Common myeloid progenitor, CD34-positive (primary cell): ENCODE measurements around the gene DAPL1. TPM values are rescaled to one million over a fixed set of nuclear protein-coding genes. Genes with fewer than 3 reads are reported as not detected.

ENCODE experiments used
- CTCF ChIA-PET: fragments of 350-600 bp; sonication (Branson Sonifier 250); formaldehyde crosslinking; loops from one replicate; lab custom pipeline; 2021; ENCODE audit warnings: antibody characterized with exemption; lab: Charles Lee
- POLR2A ChIA-PET: fragments of 350-600 bp; sonication (Branson Sonifier 250); formaldehyde crosslinking; loops from one replicate; lab custom pipeline; 2021; ENCODE audit warnings: antibody characterized with exemption; lab: Charles Lee
- DNase-seq, 3 donors: peaks; one replicate each; pipeline versions ENCODE4 v3.0.0 to v3.0.0-alpha.2; 2013
- H3K27ac ChIP-seq, 2 experiments: 1 replicate in 1 of 2; 2 replicates in 1 of 2; pipeline ENCODE4 v1.7.0; 2013; ENCODE audit warnings: inconsistent platforms in 2 of 2, low read length in 2 of 2, mild to moderate bottlenecking in 2 of 2, low read depth in 1 of 2, moderate library complexity in 1 of 2; ENCODE audit not compliant: severe bottlenecking in 2 of 2, insufficient read depth in 1 of 2, poor library complexity in 1 of 2
- H3K27me3 ChIP-seq, 5 experiments: replicated peaks in 2 of 5; 1 replicate in 3 of 5; 2 replicates in 2 of 5; pipeline versions ENCODE4 v1.6.1 to v1.7.0; 2013; ENCODE audit warnings: low read length in 4 of 5, mild to moderate bottlenecking in 2 of 5, moderate library complexity in 2 of 5, inconsistent platforms in 1 of 5; ENCODE audit not compliant: insufficient read depth in 5 of 5, control insufficient read depth in 4 of 5
- H3K36me3 ChIP-seq, 4 experiments: 1 replicate in 2 of 4; 2 replicates in 2 of 4; pipeline versions ENCODE4 v1.6.1 to v1.7.0; 2013; ENCODE audit warnings: low read length in 3 of 4, control low read depth in 1 of 4, mild to moderate bottlenecking in 1 of 4; ENCODE audit not compliant: control insufficient read depth in 4 of 4, insufficient read depth in 4 of 4
- H3K4me1 ChIP-seq, 4 experiments: 1 replicate in 3 of 4; 2 replicates in 1 of 4; pipeline versions ENCODE4 v1.6.1 to v1.7.1; 2013; ENCODE audit warnings: low read length in 3 of 4, mild to moderate bottlenecking in 3 of 4, control low read depth in 1 of 4, inconsistent platforms in 1 of 4, moderate library complexity in 1 of 4; ENCODE audit not compliant: control insufficient read depth in 4 of 4, insufficient read depth in 4 of 4; ENCODE audit errors: control extremely low read depth in 1 of 4
- H3K4me3 ChIP-seq, 7 experiments: 1 replicate in 4 of 7; 2 replicates in 3 of 7; pipeline versions ENCODE4 v1.5.1 to v1.7.0; 2013; ENCODE audit warnings: mild to moderate bottlenecking in 7 of 7, low read length in 6 of 7, moderate library complexity in 6 of 7, inconsistent platforms in 2 of 7, low read depth in 2 of 7, control low read depth in 1 of 7; ENCODE audit not compliant: insufficient read depth in 4 of 7, control insufficient read depth in 1 of 7; ENCODE audit errors: extremely low read depth in 1 of 7
- H3K9me3 ChIP-seq, 5 experiments: 1 replicate in 4 of 5; 2 replicates in 1 of 5; pipeline versions ENCODE4 v1.6.1 to v1.7.1; 2013; ENCODE audit warnings: low read length in 4 of 5, mild to moderate bottlenecking in 2 of 5, inconsistent platforms in 1 of 5, low read depth in 1 of 5, moderate library complexity in 1 of 5; ENCODE audit not compliant: control insufficient read depth in 4 of 5, insufficient read depth in 2 of 5; ENCODE audit errors: control extremely low read depth in 1 of 5
- whole genome bisulfite sequencing: methylation state at CpG from one replicate; pipeline ENCODE4 v1.1.5; 2013; ENCODE audit not compliant: insufficient coverage; 5-methylcytosine and 5-hydroxymethylcytosine counted together
- polyA plus RNA-seq: library from polyadenylated mRNA; unstranded; fragments of 120-200 nt; gene quantifications from one replicate; pipeline ENCODE4 v1.2.1, GENCODE V29; 2013

The DAPL1 gene, protein sequence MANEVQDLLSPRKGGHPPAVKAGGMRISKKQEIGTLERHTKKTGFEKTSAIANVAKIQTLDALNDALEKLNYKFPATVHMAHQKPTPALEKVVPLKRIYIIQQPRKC
- not detected for polyA plus RNA-seq

DNA sequence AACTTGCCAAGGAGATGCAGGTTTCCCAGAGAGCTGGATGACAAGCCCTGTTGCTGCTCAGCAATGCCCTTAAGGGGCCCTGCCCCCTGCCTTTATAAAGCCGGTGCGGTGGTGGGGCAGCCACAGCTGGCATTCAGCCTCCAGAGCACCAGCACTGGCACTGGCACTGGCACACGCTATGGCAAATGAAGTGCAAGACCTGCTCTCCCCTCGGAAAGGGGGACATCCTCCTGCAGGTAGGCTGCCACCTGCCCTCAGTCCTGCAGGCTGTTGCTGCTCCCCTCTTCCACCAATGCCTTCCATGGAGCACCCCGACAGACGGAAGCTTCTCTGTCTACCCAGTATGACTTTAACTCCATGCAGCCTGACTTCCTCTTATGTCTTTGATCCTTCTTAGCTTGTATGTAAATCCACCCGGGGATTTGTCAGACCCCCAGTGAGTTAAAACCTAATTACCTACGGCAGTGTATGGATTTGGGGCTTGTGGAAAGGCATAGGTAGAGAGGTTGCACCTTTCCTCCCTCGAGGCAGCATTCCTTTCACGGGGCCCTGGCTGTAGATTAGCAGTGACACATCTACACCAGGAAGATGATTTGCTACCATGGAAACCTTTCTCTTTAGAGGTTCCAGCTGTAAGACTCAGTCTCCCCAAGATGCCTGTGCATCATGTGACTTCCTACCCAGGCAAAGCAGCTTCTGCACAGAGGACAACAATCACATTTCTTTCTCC is at the start of gene DAPL1:
Gene DAPL1 (plus strand): TSS at position 123 of the 730 bp plus-strand sequence. CDS start 56 bp downstream, at position 179.
- 45% methylated on average over 8 of the region's 10 CpGs for WGBS
- Histone ChIP-seq H3K27me3 (peaks cover 0 to 2% (median 0%) of the 10 kb centered on the region in 5 experiments), H3K9me3 (no peaks in the 10 kb centered on the region), H3K4me1 (peaks cover 0 to 4% (median 0%) of the 10 kb centered on the region in 4 experiments), H3K4me3 (peak within 1 kb of the TSS in 4 of 7 experiments; percentile 0 to 68 (median 21)), H3K36me3 (no peaks in the 10 kb centered on the region), H3K27ac (no peak within 1 kb of the TSS)
- DNase-seq = peak in 2 of 3 donors; percentile 41 to 60
- ChIA-PET POLR2A (no interaction called here), CTCF (interaction anchor here (0.6 to 1.4 kb wide), 3 partner anchors 23 to 761 kb away, joined by 3 read pairs; no protein-coding TSS in a partner anchor)

DNA sequence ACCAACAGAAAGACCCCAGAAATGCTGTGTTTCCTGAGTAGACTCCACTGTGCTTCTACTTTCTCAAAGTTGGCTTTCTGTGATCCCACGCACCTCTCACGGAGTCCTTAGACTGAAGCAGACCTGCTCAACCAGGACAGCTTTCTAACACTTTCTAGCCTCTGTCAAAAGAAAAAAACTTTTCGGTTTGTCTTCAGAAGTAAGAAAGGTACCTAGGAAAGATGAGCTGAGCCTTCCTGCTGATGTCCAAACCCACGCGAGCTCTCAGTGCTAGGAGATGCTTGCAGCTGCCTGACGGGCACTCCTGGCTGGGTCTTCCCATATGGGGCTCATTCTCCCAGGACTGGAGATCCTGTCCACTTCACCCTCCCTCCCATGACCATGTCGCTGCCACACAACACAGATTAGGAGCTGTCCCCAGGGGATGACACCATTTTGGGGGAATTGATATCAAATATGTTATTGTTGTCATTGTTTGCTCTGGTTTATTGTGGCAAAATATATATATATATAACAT is 49.2 kb upstream of the DAPL1 start:
- 32% methylated on average over 6 of the region's 7 CpGs for WGBS
- no peak for DNase-seq
- Histone ChIP-seq H3K27me3 (peaks cover 0 to 9% (median 4%) of the 10 kb centered on the region in 5 experiments), H3K4me1 (no peaks in the 10 kb centered on the region), H3K4me3 (no peak overlapping the region), H3K27ac (no peak overlapping the region), H3K36me3 (no peaks in the 10 kb centered on the region), H3K9me3 (no peaks in the 10 kb centered on the region)
- ChIA-PET CTCF (interaction anchor here (0.6 to 16.5 kb wide), 26 partner anchors 8 to 1347 kb away, joined by 3 to 152 read pairs (median 4); no protein-coding TSS in a partner anchor), POLR2A (interaction anchor here (1.4 kb wide), 1 partner anchor 14 kb away, joined by 3 read pairs; no protein-coding TSS in a partner anchor)

DNA sequence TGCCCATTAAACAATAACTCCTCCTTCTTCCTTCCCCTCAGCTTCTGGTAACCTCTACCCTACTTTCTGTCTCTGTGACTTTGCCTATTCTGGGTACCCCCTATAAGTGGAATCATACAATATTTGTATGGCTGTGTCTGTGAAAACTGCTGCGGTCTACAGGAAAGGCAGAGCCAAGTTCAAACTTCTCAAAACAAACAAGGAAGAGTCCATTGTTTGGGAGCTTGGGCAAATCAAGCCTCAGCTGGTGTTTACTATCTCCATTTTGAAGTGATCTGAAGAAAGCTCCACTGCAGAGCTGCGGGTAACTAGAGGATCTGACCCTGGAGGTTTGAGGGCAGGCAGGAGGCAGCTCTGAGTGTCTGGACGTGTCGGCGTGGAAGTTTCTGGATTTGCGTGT is 48.6 kb upstream of the DAPL1 start:
- CTCF ChIA-PET = interaction anchor here (0.7 to 16.5 kb wide), 19 partner anchors 8 to 968 kb away, joined by 3 to 152 read pairs (median 4); no protein-coding TSS in a partner anchor
- H3K4me3 ChIP-seq = no peak overlapping the region
- H3K4me1 ChIP-seq = no peaks in the 10 kb centered on the region
- no peaks in the 10 kb centered on the region for H3K9me3 ChIP-seq
- H3K27ac ChIP-seq = no peak overlapping the region
- POLR2A ChIA-PET = no interaction called here
- no peaks in the 10 kb centered on the region for H3K36me3 ChIP-seq
- no peak for DNase-seq
- H3K27me3 ChIP-seq = peaks cover 0 to 9% (median 4%) of the 10 kb centered on the region in 5 experiments
- WGBS = 79% methylated on average over 6 of the region's 6 CpGs

DNA sequence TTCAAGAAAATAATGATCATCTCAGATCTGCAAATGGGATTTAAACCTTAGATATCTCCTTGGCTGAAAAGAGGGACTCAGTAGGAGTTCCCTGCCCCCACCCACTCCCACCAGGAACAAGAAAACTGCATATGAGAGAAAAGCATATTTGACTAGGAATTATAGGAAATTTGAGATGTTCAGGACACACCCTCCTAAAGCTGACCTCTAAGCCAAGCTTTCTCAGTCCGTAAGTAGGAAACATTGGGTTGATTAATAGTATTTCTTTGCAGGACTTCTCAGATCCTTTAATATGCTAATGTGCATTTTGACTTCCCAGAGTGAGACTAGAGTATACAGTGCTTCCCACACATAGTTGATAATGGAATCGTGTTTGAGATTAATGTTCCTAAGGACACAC is 47.8 kb upstream of the DAPL1 start:
- peaks cover 0 to 9% (median 4%) of the 10 kb centered on the region in 5 experiments for H3K27me3 ChIP-seq
- no CpG with 5 or more reads among the region's 2 CpGs for WGBS
- DNase-seq = no peak
- H3K27ac ChIP-seq = no peak overlapping the region
- POLR2A ChIA-PET = no interaction called here
- no peaks in the 10 kb centered on the region for H3K36me3 ChIP-seq
- no peak overlapping the region for H3K4me3 ChIP-seq
- no peaks in the 10 kb centered on the region for H3K4me1 ChIP-seq
- CTCF ChIA-PET = interaction anchor here (0.9 to 16.5 kb wide), 10 partner anchors 7 to 969 kb away, joined by 3 to 152 read pairs (median 6); no protein-coding TSS in a partner anchor
- H3K9me3 ChIP-seq = no peaks in the 10 kb centered on the region

DNA sequence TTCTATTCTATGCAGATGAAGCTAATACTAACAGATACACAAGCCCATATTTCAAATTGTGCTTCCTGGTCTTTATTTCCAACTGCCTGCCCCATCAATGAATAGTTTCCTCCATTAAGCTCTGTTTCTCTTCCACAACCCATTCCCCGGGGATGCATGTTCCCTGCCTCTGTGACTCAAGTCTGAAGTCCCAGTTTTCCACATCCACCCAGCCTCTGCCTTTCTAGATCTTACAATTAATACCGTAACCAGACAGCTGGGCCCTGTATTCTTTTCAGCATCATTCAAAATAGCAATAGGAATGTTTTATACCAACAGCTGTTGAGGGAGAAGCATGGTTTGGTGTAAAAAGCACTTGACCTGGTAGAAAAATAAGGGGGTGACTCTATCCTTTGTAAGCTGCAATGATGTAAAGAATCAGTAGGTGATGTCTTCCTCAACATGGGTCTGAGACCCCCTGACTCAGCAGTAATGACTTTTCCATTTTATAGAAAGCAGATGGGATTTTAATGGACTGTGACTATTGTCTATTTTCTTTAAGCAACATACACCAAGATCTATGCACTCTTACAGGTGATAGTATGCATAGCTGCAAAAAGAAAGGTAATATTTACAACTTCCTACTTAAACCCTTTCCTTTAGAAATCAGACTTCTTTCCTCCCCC is 46.1 kb upstream of the DAPL1 start:
- no peak for DNase-seq
- H3K4me3 ChIP-seq = no peak overlapping the region
- H3K9me3 ChIP-seq = no peaks in the 10 kb centered on the region
- no peaks in the 10 kb centered on the region for H3K36me3 ChIP-seq
- H3K27ac ChIP-seq = no peak overlapping the region
- ChIA-PET POLR2A (interaction anchor here (0.8 kb wide), 1 partner anchor 24 kb away, joined by 5 read pairs; no protein-coding TSS in a partner anchor), CTCF (interaction anchor here (0.7 to 16.5 kb wide), 11 partner anchors 10 to 727 kb away, joined by 3 to 152 read pairs (median 3); no protein-coding TSS in a partner anchor)
- WGBS = 100% methylated on average over 1 of the region's 2 CpGs
- H3K4me1 ChIP-seq = no peaks in the 10 kb centered on the region
- peaks cover 0 to 9% (median 4%) of the 10 kb centered on the region in 5 experiments for H3K27me3 ChIP-seq

GRCh38 chr2:158750458-158751125 is 44.5 kb upstream of the DAPL1 start:
- DNase-seq = no peak
- no peak overlapping the region for H3K4me3 ChIP-seq
- no peaks in the 10 kb centered on the region for H3K9me3 ChIP-seq
- no peaks in the 10 kb centered on the region for H3K36me3 ChIP-seq
- ChIA-PET POLR2A (no interaction called here), CTCF (interaction anchor here (1.2 to 16.5 kb wide), 7 partner anchors 12 to 729 kb away, joined by 3 to 152 read pairs (median 5); no protein-coding TSS in a partner anchor)
- H3K27me3 ChIP-seq = peaks cover 0 to 9% (median 4%) of the 10 kb centered on the region in 5 experiments
- H3K27ac ChIP-seq = no peak overlapping the region
- WGBS = 94% methylated on average over 4 of the region's 5 CpGs
- H3K4me1 ChIP-seq = no peaks in the 10 kb centered on the region
